SK-N-MC (cell line): ENCODE results near the gene RNF32.

ENCODE experiments used
- EZH2 ChIP-seq: fragments of 200-600 bp; sonication (generic); IDR thresholded peaks from one replicate; pipeline ENCODE4 v1.6.1; 2017; ENCODE audit warnings: antibody characterized with exemption
- FOXP2 ChIP-seq: optimal IDR thresholded peaks from 2 replicates; pipeline ENCODE3; 2011; ENCODE audit warnings: mild to moderate bottlenecking, moderate library complexity; ENCODE audit not compliant: insufficient read depth; ENCODE audit errors: extremely low read length, control extremely low read depth
- POLR2AphosphoS5 ChIP-seq: IDR thresholded peaks from 2 replicates; pipeline ENCODE4 v1.6.1; 2012; ENCODE audit warnings: mild to moderate bottlenecking, low read depth, low read length, borderline replicate concordance

GRCh38 chr7:156680281-156680680 lies 39.7 kb downstream of the RNF32 start:
- TF ChIP-seq POLR2AphosphoS5 (no peak), FOXP2 (no peak), EZH2 (no peak)
